HepG2 (cell line): ENCODE data around the gene ST6GALNAC2. TPM values are rescaled to one million over a fixed set of nuclear protein-coding genes. Genes with fewer than 3 reads are reported as not detected.
"Not testable (repeated sequence)": the region's sequence is repeated elsewhere in the genome, so short reads cannot be mapped to it uniquely, and the experiment has no call there.

ENCODE experiments used
- ATAC-seq: fragments of 200-7000 bp; cut with Tn5 transposase; 3 replicates; pipeline ENCODE4 v1.9.1; 2020; ENCODE audit warnings: mild to moderate bottlenecking, moderate library complexity
- BruUV-seq: library from RNA; stranded (reverse); fragments of 400-500 nt; replicated peaks from 2 replicates; lab custom pipeline; 2021; lab: Mats Ljungman, UMichigan
- CTCF ChIA-PET: fragments of 300-600 bp; formaldehyde crosslinking; extraction: SDS; loops from one replicate; lab custom pipeline; 2021; ENCODE audit warnings: low total read pairs, inconsistent platforms, low intra/inter-chr PET ratio; lab: Yijun Ruan, JAX
- POLR2A ChIA-PET: fragments of 350-600 bp; sonication (Branson Sonifier 250); formaldehyde crosslinking; loops from one replicate; lab custom pipeline; 2020; ENCODE audit warnings: antibody characterized with exemption, inconsistent platforms; lab: Yijun Ruan, JAX
- DNase-seq: peaks from one replicate; pipeline ENCODE4 v3.0.0-alpha.2; 2015; ENCODE audit warnings: low spot score
- FAIRE-seq: peaks from 3 replicates; lab custom pipeline; 2011; peaks lifted over from hg19 to GRCh38; lab: Jason Lieb, UNC
- H2AFZ ChIP-seq: one replicate; pipeline ENCODE4 v1.6.1; 2011; ENCODE audit warnings: low read length, inconsistent platforms
- H3K27ac ChIP-seq: fragments of 300-600 bp; 3 replicates; pipeline ENCODE4 v1.8.0; 2011; ENCODE audit warnings: mixed run types, mild to moderate bottlenecking, mixed read lengths, low read length, inconsistent platforms; ENCODE audit not compliant: insufficient read depth; ENCODE audit errors: extremely low read length
- H3K27me3 ChIP-seq, 2 experiments: fragments of 200-600 bp in 1 of 2; 2 replicates in 1 of 2; 3 replicates in 1 of 2; pipeline versions ENCODE4 v1.6.0 to v1.8.0; 2011; ENCODE audit warnings: low read length in 2 of 2, mild to moderate bottlenecking in 2 of 2, moderate library complexity in 2 of 2, inconsistent platforms in 1 of 2; ENCODE audit not compliant: insufficient read depth in 2 of 2, control insufficient read depth in 1 of 2
- H3K36me3 ChIP-seq, 2 experiments: fragments of 200-600 bp in 1 of 2; replicated peaks in 1 of 2; 2 replicates in 1 of 2; 3 replicates in 1 of 2; pipeline versions ENCODE4 v1.5.1 to v1.8.0; 2011; ENCODE audit warnings: low read length in 2 of 2, inconsistent platforms in 1 of 2; ENCODE audit not compliant: insufficient read depth in 2 of 2, control insufficient read depth in 1 of 2
- H3K4me1 ChIP-seq: 2 replicates; pipeline ENCODE4 v1.5.1; 2012; ENCODE audit warnings: low read length, inconsistent platforms; ENCODE audit not compliant: insufficient read depth
- H3K4me2 ChIP-seq: 2 replicates; pipeline ENCODE4 v1.6.0; 2011; ENCODE audit warnings: low read depth, low read length, inconsistent platforms
- H3K4me3 ChIP-seq, 3 experiments: fragments of 200-600 bp in 1 of 3; sonication (generic), shearing (Covaris generic) in 1 of 3; replicated peaks in 1 of 3; 2 replicates each; pipeline ENCODE4 v1.5.1; 2011 to 2016; ENCODE audit warnings: low read length in 3 of 3, inconsistent platforms in 2 of 3, low read depth in 2 of 3, mild to moderate bottlenecking in 2 of 3, control low read depth in 1 of 3, mixed read lengths in 1 of 3; ENCODE audit not compliant: insufficient read depth in 1 of 3
- H3K79me2 ChIP-seq: one replicate; pipeline ENCODE4 v1.6.1; 2011; ENCODE audit warnings: low read length, inconsistent platforms; ENCODE audit not compliant: insufficient read depth
- H3K9ac ChIP-seq: 2 replicates; pipeline ENCODE4 v1.6.0; 2011; ENCODE audit warnings: mild to moderate bottlenecking, low read depth, low read length, inconsistent platforms; ENCODE audit not compliant: insufficient read depth
- H3K9me3 ChIP-seq: 2 replicates; pipeline ENCODE4 v1.5.1; 2012; ENCODE audit warnings: mild to moderate bottlenecking, low read length
- H4K20me1 ChIP-seq: 2 replicates; pipeline ENCODE4 v1.6.0; 2011; ENCODE audit warnings: inconsistent platforms, mild to moderate bottlenecking, low read length, moderate library complexity; ENCODE audit not compliant: insufficient read depth
- AHDC1 ChIP-seq: sonication (generic); formaldehyde crosslinking; IDR thresholded peaks from 2 replicates; pipeline ENCODE4 v1.5.1; 2020; ENCODE audit warnings: mild to moderate bottlenecking, missing genetic modification reagents, borderline replicate concordance
- CTCF ChIP-seq: sonication (generic); formaldehyde crosslinking; IDR thresholded peaks from 2 replicates; pipeline ENCODE4 v1.5.0; 2020; ENCODE audit warnings: mild to moderate bottlenecking, missing genetic modification reagents, moderate library complexity
- FOXA1 ChIP-seq, 2 experiments: fragments of 450-650 bp in 1 of 2; sonication (generic) in 1 of 2; formaldehyde crosslinking in 1 of 2; IDR thresholded peaks; 2 replicates each; pipeline versions ENCODE4 v1.4.0 to v1.6.1; 2016 to 2020; ENCODE audit warnings: missing genetic modification reagents in 1 of 2
- FOXA3 ChIP-seq: IDR thresholded peaks from 2 replicates; pipeline ENCODE4 v1.6.1; 2016; ENCODE audit warnings: missing genetic modification reagents, missing compliant biosample characterization
- HDAC1 ChIP-seq: sonication (generic); formaldehyde crosslinking; IDR thresholded peaks from 2 replicates; pipeline ENCODE4 v1.5.1; 2020; ENCODE audit warnings: mild to moderate bottlenecking, missing genetic modification reagents
- HNF4A ChIP-seq: sonication (generic); formaldehyde crosslinking; IDR thresholded peaks from 2 replicates; pipeline ENCODE4 v1.4.0; 2020; ENCODE audit warnings: missing genetic modification reagents
- NR2F6 ChIP-seq, 2 experiments: IDR thresholded peaks; 2 replicates each; pipeline ENCODE4 v1.6.1; 2016; ENCODE audit warnings: antibody characterized with exemption in 1 of 2, mild to moderate bottlenecking in 1 of 2
- SAP130 ChIP-seq: IDR thresholded peaks from 2 replicates; pipeline ENCODE4 v1.6.1; 2016; ENCODE audit warnings: low read depth
- ZBTB7A ChIP-seq: sonication (generic); formaldehyde crosslinking; IDR thresholded peaks from 2 replicates; pipeline ENCODE4 v1.8.0; 2022; ENCODE audit warnings: mild to moderate bottlenecking, missing genetic modification reagents
- ZNF12 ChIP-seq: sonication (generic); formaldehyde crosslinking; IDR thresholded peaks from 2 replicates; pipeline ENCODE4 v1.5.0; 2020; ENCODE audit warnings: missing genetic modification reagents
- WGBS: methylation state at CpG from one replicate; pipeline ENCODE4 v1.1.6; 2017; ENCODE audit warnings: low lambda C conversion rate; 5-methylcytosine and 5-hydroxymethylcytosine counted together
- in situ Hi-C: cut with HindIII; loops from 2 replicates; pipeline ENCODE4 v1.10.0; 2017; ENCODE audit warnings: low pct_unique_long_range_greater_than_20kb; ENCODE audit not compliant: extremely low pct_ligation_motif_present
- intact Hi-C: fragments of 100-400 bp; cut with micrococcal nuclease; formaldehyde crosslinking; loops from one replicate; pipeline ENCODE4 v1.10.0; 2022; ENCODE audit not compliant: unreplicated experiment
- polyA plus RNA-seq, 8 experiments: library from polyadenylated mRNA; depleted of rRNA in 3 of 8; stranded (reverse) in 7 of 8; unstranded in 1 of 8; fragments of >200 nt; fragmentation: Illumina TruSeq in 4 of 8; extraction: Trizol in 4 of 8; gene quantifications; 2 replicates each; pipeline versions ENCODE4 v1.2.1 to v1.2.3, GENCODE V29; 2011 to 2016; ENCODE audit warnings: low read depth in 4 of 8, missing spikeins in 1 of 8, mixed read lengths in 1 of 8; ENCODE audit not compliant: insufficient read depth in 1 of 8
- total RNA-seq, 5 experiments: library from RNA; depleted of rRNA; stranded (reverse); fragments of >200 nt; fragmentation: Illumina TruSeq; extraction: Trizol; gene quantifications; 2 replicates each; pipeline ENCODE4 v1.2.3, GENCODE V29; 2016; ENCODE audit warnings: low read depth in 1 of 5

The ST6GALNAC2 gene
- total and polyA plus RNA-seq, 2 of the 13 experiments (the other 11 are each of a cell fraction or from before 2014, with no cell fraction given) = 0.12 to 0.49 TPM

- H3K9ac ChIP-seq; H3K27ac ChIP-seq; in situ Hi-C loops; H3K9me3 ChIP-seq; DNase-seq; H3K4me3 ChIP-seq; BruUV-seq; FAIRE-seq; intact Hi-C loops; H3K4me2 ChIP-seq; H3K36me3 ChIP-seq; H2AFZ ChIP-seq; POLR2A ChIA-PET; ATAC-seq; H4K20me1 ChIP-seq; H3K79me2 ChIP-seq; CTCF ChIA-PET; TF ChIP-seq FOXA1 (IDR thresholded peaks at IDR 0.05): not testable (repeated sequence)
- peaks cover 20% of the 10 kb centered on the region for H3K4me1 ChIP-seq
- 0% methylated on average over 1 of the region's 1 CpG for WGBS
- TF ChIP-seq FOXA1 (CRISPR knock-in tag; IDR thresholded peaks at IDR 0.05) (peak; percentile 54), FOXA3 (CRISPR knock-in tag) (peak; percentile 56; the same call in 1 of the 2 replicates)
- peaks cover 2 to 12% of the 10 kb centered on the region in 2 experiments; a peak in 2 of 5 replicates for H3K27me3 ChIP-seq
These were observed 21.0 kb upstream of the ST6GALNAC2 start for GRCh38 chr17:76606685-76607084.

- Histone ChIP-seq H3K9ac (no peak overlapping the region), H3K4me2 (0 out of 2 replicates have a peak overlapping the region, but pooled peaks have one; percentile 6), H2AFZ (no peak overlapping the region), H3K4me3 (no peak overlapping the region), H3K36me3 (no peaks in the 10 kb centered on the region), H3K27ac (no peak overlapping the region), H3K4me1 (peaks cover 69% of the 10 kb centered on the region), H3K79me2 (no peaks in the 10 kb centered on the region), H4K20me1 (no peaks in the 10 kb centered on the region), H3K27me3 (peaks cover 2 to 7% of the 10 kb centered on the region in 2 experiments; a peak in 1 of 5 replicates), H3K9me3 (no peaks in the 10 kb centered on the region)
- ATAC-seq (no peak), FAIRE-seq (no peak), DNase-seq (no peak)
- ChIA-PET CTCF (no interaction called here), POLR2A (interaction anchor here (0.9 to 6.3 kb wide), 3 partner anchors 12 to 34 kb away, joined by 3 to 39 read pairs (median 14); no protein-coding TSS in a partner anchor)
- no TSS peak for BruUV-seq
- 40% methylated on average over 8 of the region's 8 CpGs for WGBS
- in situ Hi-C loops = no loop called here
- intact Hi-C loops = no loop called here
- TF ChIP-seq ZBTB7A (peak; percentile 90), ZNF12 (no peak), SAP130 (CRISPR knock-in tag) (0 out of 2 replicates have a peak, but pooled peaks have one; percentile 2), AHDC1 (CRISPR knock-in tag) (0 out of 2 replicates have a peak, but pooled peaks have one; percentile 50), HDAC1 (CRISPR knock-in tag) (0 out of 2 replicates have a peak, but pooled peaks have one; percentile 43), NR2F6 (IDR thresholded peaks at IDR 0.05) (no peak), NR2F6 (CRISPR knock-in tag; IDR thresholded peaks at IDR 0.05) (no peak), CTCF (peak; percentile 24; the same call in 1 of the 2 replicates), HNF4A (CRISPR knock-in tag) (0 out of 2 replicates have a peak, but pooled peaks have one; percentile 8)
These were observed 15.4 kb upstream of the ST6GALNAC2 start for GRCh38 chr17:76601065-76601464.
